PC-3 (cell line): Measurements from ENCODE around the gene AP1M1. TPM values are rescaled to one million over a fixed set of nuclear protein-coding genes. Genes with fewer than 3 reads are reported as not detected.
"Not testable (repeated sequence)": the region's sequence is repeated elsewhere in the genome, so short reads cannot be mapped to it uniquely, and the experiment has no call there.

ENCODE experiments used
- ATAC-seq: fragments of 200-7000 bp; cut with Tn5 transposase; 2 replicates; pipeline ENCODE4 v1.9.1; 2020; ENCODE audit warnings: mild to moderate bottlenecking, moderate library complexity
- BruUV-seq: library from RNA; stranded (reverse); fragments of 400-500 nt; replicated peaks from 2 replicates; lab custom pipeline; 2021; lab: Mats Ljungman, UMichigan
- CTCF ChIA-PET: fragments of 300-600 bp; sonication (Branson Sonifier 250); formaldehyde crosslinking; loops from one replicate; lab custom pipeline; 2022; ENCODE audit warnings: antibody characterized with exemption; lab: Charles Lee
- POLR2A ChIA-PET: fragments of 300-600 bp; sonication (Branson Sonifier 250); formaldehyde crosslinking; loops from one replicate; lab custom pipeline; 2022; ENCODE audit warnings: antibody characterized with exemption; ENCODE audit not compliant: unreplicated experiment; lab: Charles Lee
- DNase-seq: peaks from one replicate; pipeline ENCODE4 v3.0.0-alpha.2; 2015
- H2AFZ ChIP-seq: fragments of 300-600 bp; sonication (generic); 2 replicates; pipeline ENCODE4 v1.6.0; 2016; ENCODE audit warnings: antibody characterized with exemption, low read length
- H3F3A ChIP-seq: fragments of 300-600 bp; sonication (generic); one replicate; pipeline ENCODE4 v1.6.0; 2017; ENCODE audit warnings: antibody characterized with exemption, low read length, control low read depth, mild to moderate bottlenecking; ENCODE audit not compliant: unreplicated experiment
- H3K27ac ChIP-seq: fragments of 300-600 bp; sonication (generic); 2 replicates; pipeline ENCODE4 v1.5.1; 2016; ENCODE audit warnings: mild to moderate bottlenecking, low read length
- H3K27me3 ChIP-seq: fragments of 300-600 bp; sonication (generic); 2 replicates; pipeline ENCODE4 v1.6.1; 2016; ENCODE audit warnings: low read length, mixed read lengths
- H3K36me3 ChIP-seq: fragments of 300-600 bp; sonication (generic); 2 replicates; pipeline ENCODE4 v1.6.1; 2016; ENCODE audit warnings: low read depth, mixed run types, low read length, mixed read lengths
- H3K4me1 ChIP-seq: fragments of 300-600 bp; sonication (generic); 2 replicates; pipeline ENCODE4 v1.5.1; 2016; ENCODE audit warnings: low read length; ENCODE audit not compliant: insufficient read depth
- H3K4me2 ChIP-seq: fragments of 300-600 bp; sonication (generic); 2 replicates; pipeline ENCODE4 v1.6.0; 2016; ENCODE audit warnings: low read length
- H3K4me3 ChIP-seq: fragments of 300-600 bp; sonication (generic); 2 replicates; pipeline ENCODE4 v1.5.1; 2016; ENCODE audit warnings: mild to moderate bottlenecking, low read length, mixed read lengths
- H3K79me2 ChIP-seq: fragments of 300-600 bp; sonication (generic); 2 replicates; pipeline ENCODE4 v1.6.1; 2017; ENCODE audit warnings: low read length, mixed read lengths
- H3K9ac ChIP-seq: fragments of 300-600 bp; sonication (generic); 2 replicates; pipeline ENCODE4 v1.6.0; 2016; ENCODE audit warnings: mild to moderate bottlenecking, low read length
- H3K9me2 ChIP-seq: fragments of 300-600 bp; sonication (generic); replicated peaks from 2 replicates; pipeline ENCODE4 v1.6.1; 2016; ENCODE audit warnings: mixed run types, low read length, mixed read lengths
- H3K9me3 ChIP-seq: fragments of 300-600 bp; sonication (generic); 2 replicates; pipeline ENCODE4 v1.6.1; 2016; ENCODE audit warnings: low read length, mixed read lengths
- H4K20me1 ChIP-seq: fragments of 300-600 bp; sonication (generic); 2 replicates; pipeline ENCODE4 v1.6.1; 2016; ENCODE audit warnings: low read length, mixed read lengths
- CTCF ChIP-seq: fragments of 300-600 bp; sonication (generic); conservative IDR thresholded peaks from 2 replicates; pipeline ENCODE4 v1.5.1; 2017; ENCODE audit warnings: antibody characterized with exemption, low read depth, mild to moderate bottlenecking, low read length
- EZH2 ChIP-seq: fragments of 300-600 bp; sonication (generic); IDR thresholded peaks from one replicate; pipeline ENCODE4 v1.6.1; 2017; ENCODE audit warnings: antibody characterized with exemption, mild to moderate bottlenecking, low read length; ENCODE audit not compliant: unreplicated experiment
- EZH2phosphoT487 ChIP-seq: fragments of 300-600 bp; sonication (generic); IDR thresholded peaks from 2 replicates; pipeline ENCODE4 v1.6.1; 2018; ENCODE audit warnings: mild to moderate bottlenecking, antibody characterized with exemption, low read length, borderline replicate concordance
- intact Hi-C: fragments of 100-400 bp; cut with micrococcal nuclease; formaldehyde crosslinking; loops from 2 replicates; pipeline ENCODE4 v1.9.0; 2023
- total RNA-seq: library from RNA; depleted of rRNA; stranded (reverse); fragments of >200 nt; gene quantifications from 2 replicates; pipeline ENCODE4 v1.2.3, GENCODE V29; 2014

The AP1M1 gene
- total RNA-seq, 1 experiment from 2014 or later, result 104 TPM

GRCh38 chr19:16175954-16176353, 21.8 kb upstream of the AP1M1 start:
- H3K4me2 ChIP-seq, result no peak overlapping the region
- H3K79me2 ChIP-seq, result no peaks in the 10 kb centered on the region
- H3K9me2 ChIP-seq, result no peaks in the 10 kb centered on the region
- intact Hi-C loops, result no loop called here
- TF ChIP-seq CTCF (no peak), EZH2phosphoT487 (no peak), EZH2 (no peak)
- H3F3A ChIP-seq, result no peaks in the 10 kb centered on the region
- ATAC-seq (no peak), DNase-seq (no peak)
- ChIA-PET POLR2A (no interaction called here), CTCF (interaction anchor here (0.7 kb wide), 1 partner anchor 211 kb away, joined by 3 read pairs; no protein-coding TSS in a partner anchor)
- no peaks in the 10 kb centered on the region for H3K27me3 ChIP-seq
- peaks cover 21% of the 10 kb centered on the region for H3K4me1 ChIP-seq
- no peak overlapping the region for H3K4me3 ChIP-seq
- no peak overlapping the region for H3K27ac ChIP-seq
- no peaks in the 10 kb centered on the region for H4K20me1 ChIP-seq
- H3K36me3 ChIP-seq, result no peaks in the 10 kb centered on the region
- BruUV-seq, result no TSS peak
- no peaks in the 10 kb centered on the region for H3K9me3 ChIP-seq
- no peak overlapping the region for H2AFZ ChIP-seq
- H3K9ac ChIP-seq, result no peak overlapping the region

GRCh38 chr19:16178866-16179265, 18.8 kb upstream of the AP1M1 start:
- H3K4me3 ChIP-seq, H3K9ac ChIP-seq, H3K36me3 ChIP-seq, H2AFZ ChIP-seq, DNase-seq, H3K9me3 ChIP-seq, H3F3A ChIP-seq, H3K27ac ChIP-seq, H3K4me2 ChIP-seq, H3K4me1 ChIP-seq, BruUV-seq, H3K79me2 ChIP-seq, H3K9me2 ChIP-seq, H4K20me1 ChIP-seq, CTCF ChIA-PET, intact Hi-C loops, ATAC-seq, H3K27me3 ChIP-seq: not testable (repeated sequence)
- POLR2A ChIA-PET, result interaction anchor here (0.6 kb wide), 1 partner anchor 12 kb away, joined by 4 read pairs; no protein-coding TSS in a partner anchor

- no peaks in the 10 kb centered on the region for H3K9me3 ChIP-seq
- no peak overlapping the region for H3K4me3 ChIP-seq
- H3F3A ChIP-seq, result no peaks in the 10 kb centered on the region
- H3K79me2 ChIP-seq, result peaks cover 4% of the 10 kb centered on the region
- H3K27me3 ChIP-seq, result no peaks in the 10 kb centered on the region
- H4K20me1 ChIP-seq, result no peaks in the 10 kb centered on the region
- peaks cover 10% of the 10 kb centered on the region for H3K4me1 ChIP-seq
- DNase-seq, result peak; percentile 71
- ChIA-PET CTCF (interaction anchor here (0.6 to 1.1 kb wide), 3 partner anchors 10 to 86 kb away, joined by 3 to 5 read pairs (median 3); no protein-coding TSS in a partner anchor), POLR2A (interaction anchor here (1.0 kb wide), 1 partner anchor 19 kb away, joined by 9 read pairs; no protein-coding TSS in a partner anchor)
- H3K9ac ChIP-seq, result no peak overlapping the region
- BruUV-seq, result no TSS peak
- ATAC-seq, result no peak
- peak overlapping the region; percentile 15; the same call in 1 of the 2 replicates for H3K4me2 ChIP-seq
- TF ChIP-seq CTCF (no peak), EZH2 (no peak), EZH2phosphoT487 (no peak)
- H3K36me3 ChIP-seq, result no peaks in the 10 kb centered on the region
- 0 out of 2 replicates have a peak overlapping the region, but pooled peaks have one; percentile 18 for H3K27ac ChIP-seq
- H3K9me2 ChIP-seq, result no peaks in the 10 kb centered on the region
- intact Hi-C loops, result no loop called here
- H2AFZ ChIP-seq, result peak overlapping the region; percentile 55
Measured at GRCh38 chr19:16180611-16181010, 17.1 kb upstream of the AP1M1 start.
